ENCODE measurements around the gene C3orf70. TPM values are rescaled to one million over a fixed set of nuclear protein-coding genes. Genes with fewer than 3 reads are reported as not detected.
A peak's percentile ranks its signal among the peaks of the same experiment; 100 is the strongest.

The C3orf70 gene
- total RNA-seq, 5 donors from 2014 or later (not counting 1 experiment from before 2014, with no cell fraction given): not detected

- Histone ChIP-seq H3K4me1 (ENCODE audit: control insufficient read depth in 1 of 2, extremely low read depth in 1 of 2, insufficient read depth in 2 of 2, low read length in 2 of 2) (no peaks in the 10 kb centered on the region), H3K27me3 (replicated peaks in 1 of 2; ENCODE audit: control insufficient read depth in 2 of 2, extremely low read depth in 1 of 2, insufficient read depth in 2 of 2, low read length in 1 of 2) (no peaks in the 10 kb centered on the region), H3K27ac (ENCODE audit: low read length) (no peak overlapping the region), H3K9me3 (no peaks in the 10 kb centered on the region), H3K36me3 (ENCODE audit: control insufficient read depth in 2 of 2, extremely low read depth in 1 of 2, insufficient read depth in 1 of 2, low read length in 1 of 2) (no peaks in the 10 kb centered on the region), H3K4me3 (ENCODE audit: control insufficient read depth in 1 of 2, extremely low read depth in 1 of 2, low read length in 1 of 2) (no peak overlapping the region)
- Mint-ChIP-seq H3K27ac (no peak overlapping the region), H3K4me1 (no peaks in the 10 kb centered on the region), H3K4me3 (no peak overlapping the region), H3K27me3 (peaks cover 0 to 5% of the 10 kb centered on the region in 2 donors), H3K36me3 (peaks cover 6% of the 10 kb centered on the region), H3K9me3 (no peaks in the 10 kb centered on the region)
- ChIA-PET CTCF (no interaction called here), POLR2A (interaction anchor here in 1 of 2 donors (0.6 kb wide), 1 partner anchor 13 kb away, joined by 3 read pairs; no protein-coding TSS in a partner anchor)
- DNase-seq (no peak), ATAC-seq (replicated peaks in 1 of 4) (no peak)
Observed at GRCh38 chr3:185188816-185189215, 36.0 kb upstream of the C3orf70 start.

GRCh38 chr3:185187391-185187790 is 34.5 kb upstream of the C3orf70 start:
- H3K4me1 Mint-ChIP-seq: no peaks in the 10 kb centered on the region
- no CpG with 5 or more reads among the region's 2 CpGs for WGBS (ENCODE audit: insufficient coverage)
- H3K4me3 Mint-ChIP-seq: no peak overlapping the region
- ChIA-PET POLR2A (no interaction called here), CTCF (no interaction called here)
- Histone ChIP-seq H3K27me3 (replicated peaks in 1 of 2; ENCODE audit: control insufficient read depth in 2 of 2, extremely low read depth in 1 of 2, insufficient read depth in 2 of 2, low read length in 1 of 2) (no peaks in the 10 kb centered on the region), H3K4me1 (ENCODE audit: control insufficient read depth in 1 of 2, extremely low read depth in 1 of 2, insufficient read depth in 2 of 2, low read length in 2 of 2) (no peaks in the 10 kb centered on the region), H3K4me3 (ENCODE audit: control insufficient read depth in 1 of 2, extremely low read depth in 1 of 2, low read length in 1 of 2) (no peak overlapping the region), H3K36me3 (ENCODE audit: control insufficient read depth in 2 of 2, extremely low read depth in 1 of 2, insufficient read depth in 1 of 2, low read length in 1 of 2) (no peaks in the 10 kb centered on the region), H3K9me3 (no peaks in the 10 kb centered on the region), H3K27ac (ENCODE audit: low read length) (no peak overlapping the region)
- ATAC-seq (replicated peaks in 1 of 4) (no peak), DNase-seq (no peak)
- peaks cover 0 to 9% of the 10 kb centered on the region in 2 donors for H3K27me3 Mint-ChIP-seq
- no peaks in the 10 kb centered on the region for H3K36me3 Mint-ChIP-seq
- no peak overlapping the region for H3K27ac Mint-ChIP-seq
- H3K9me3 Mint-ChIP-seq: no peaks in the 10 kb centered on the region

GRCh38 chr3:185176750-185177359 is 24.0 kb upstream of the C3orf70 start:
- H3K36me3 ChIP-seq (ENCODE audit: control insufficient read depth in 2 of 2, extremely low read depth in 1 of 2, insufficient read depth in 1 of 2, low read length in 1 of 2): no peaks in the 10 kb centered on the region
- Mint-ChIP-seq H3K4me3 (no peak overlapping the region), H3K4me1 (peaks cover 0 to 3% (median 2%) of the 10 kb centered on the region in 3 donors), H3K9me3 (no peaks in the 10 kb centered on the region), H3K27ac (no peak overlapping the region), H3K36me3 (no peaks in the 10 kb centered on the region), H3K27me3 (peaks cover 6 to 8% of the 10 kb centered on the region in 2 donors)
- H3K4me3 ChIP-seq (ENCODE audit: control insufficient read depth in 1 of 2, extremely low read depth in 1 of 2, low read length in 1 of 2): no peak overlapping the region
- H3K27ac ChIP-seq (ENCODE audit: low read length): no peak overlapping the region
- DNase-seq (peak in 5 of 35 experiments; percentile 9 to 38 (median 17)), ATAC-seq (replicated peaks in 1 of 4) (no peak)
- peaks cover 0 to 11% of the 10 kb centered on the region in 2 experiments for H3K27me3 ChIP-seq (replicated peaks in 1 of 2; ENCODE audit: control insufficient read depth in 2 of 2, extremely low read depth in 1 of 2, insufficient read depth in 2 of 2, low read length in 1 of 2)
- ChIA-PET POLR2A (no interaction called here), CTCF (interaction anchor here (0.5 to 0.9 kb wide), 3 partner anchors 8 to 301 kb away, joined by 3 to 5 read pairs (median 4); no protein-coding TSS in a partner anchor)
- no peaks in the 10 kb centered on the region for H3K4me1 ChIP-seq (ENCODE audit: control insufficient read depth in 1 of 2, extremely low read depth in 1 of 2, insufficient read depth in 2 of 2, low read length in 2 of 2)
- WGBS (ENCODE audit: insufficient coverage): no CpG with 5 or more reads among the region's 10 CpGs
- H3K9me3 ChIP-seq: no peaks in the 10 kb centered on the region

GRCh38 chr3:185175370-185175987 is 22.6 kb upstream of the C3orf70 start:
- ATAC-seq (replicated peaks in 1 of 4): no peak
- no peak overlapping the region for H3K27ac ChIP-seq (ENCODE audit: low read length)
- Mint-ChIP-seq H3K4me1 (peaks cover 0 to 3% (median 2%) of the 10 kb centered on the region in 3 donors), H3K4me3 (no peak overlapping the region), H3K27me3 (peaks cover 7 to 8% of the 10 kb centered on the region in 2 donors), H3K36me3 (no peaks in the 10 kb centered on the region), H3K27ac (no peak overlapping the region), H3K9me3 (no peaks in the 10 kb centered on the region)
- no peak overlapping the region for H3K4me3 ChIP-seq (ENCODE audit: control insufficient read depth in 1 of 2, extremely low read depth in 1 of 2, low read length in 1 of 2)
- no peaks in the 10 kb centered on the region for H3K9me3 ChIP-seq
- H3K4me1 ChIP-seq (ENCODE audit: control insufficient read depth in 1 of 2, extremely low read depth in 1 of 2, insufficient read depth in 2 of 2, low read length in 2 of 2): no peaks in the 10 kb centered on the region
- 92% methylated on average over 4 of the region's 15 CpGs for WGBS (ENCODE audit: insufficient coverage)
- peaks cover 0 to 7% of the 10 kb centered on the region in 2 experiments for H3K27me3 ChIP-seq (replicated peaks in 1 of 2; ENCODE audit: control insufficient read depth in 2 of 2, extremely low read depth in 1 of 2, insufficient read depth in 2 of 2, low read length in 1 of 2)
- no peaks in the 10 kb centered on the region for H3K36me3 ChIP-seq (ENCODE audit: control insufficient read depth in 2 of 2, extremely low read depth in 1 of 2, insufficient read depth in 1 of 2, low read length in 1 of 2)
- ChIA-PET CTCF (interaction anchor here in 1 of 2 donors (0.6 kb wide), 1 partner anchor 301 kb away, joined by 6 read pairs; no protein-coding TSS in a partner anchor), POLR2A (no interaction called here)
- no peak for DNase-seq

GRCh38 chr3:185172086-185173049 is 19.5 kb upstream of the C3orf70 start:
- Mint-ChIP-seq H3K9me3 (no peaks in the 10 kb centered on the region), H3K27ac (no peak overlapping the region), H3K4me3 (no peak overlapping the region), H3K4me1 (peaks cover 0 to 3% (median 2%) of the 10 kb centered on the region in 3 donors), H3K36me3 (no peaks in the 10 kb centered on the region), H3K27me3 (peaks cover 9 to 10% of the 10 kb centered on the region in 2 donors)
- H3K27me3 ChIP-seq (replicated peaks in 1 of 2; ENCODE audit: control insufficient read depth in 2 of 2, extremely low read depth in 1 of 2, insufficient read depth in 2 of 2, low read length in 1 of 2): peaks cover 0 to 7% of the 10 kb centered on the region in 2 experiments
- no peaks in the 10 kb centered on the region for H3K4me1 ChIP-seq (ENCODE audit: control insufficient read depth in 1 of 2, extremely low read depth in 1 of 2, insufficient read depth in 2 of 2, low read length in 2 of 2)
- no peak for DNase-seq
- no peak overlapping the region for H3K4me3 ChIP-seq (ENCODE audit: control insufficient read depth in 1 of 2, extremely low read depth in 1 of 2, low read length in 1 of 2)
- no peaks in the 10 kb centered on the region for H3K36me3 ChIP-seq (ENCODE audit: control insufficient read depth in 2 of 2, extremely low read depth in 1 of 2, insufficient read depth in 1 of 2, low read length in 1 of 2)
- no peak overlapping the region for H3K27ac ChIP-seq (ENCODE audit: low read length)
- ATAC-seq (replicated peaks in 1 of 4): no peak
- no peaks in the 10 kb centered on the region for H3K9me3 ChIP-seq
- WGBS (ENCODE audit: insufficient coverage): 77% methylated on average over 9 of the region's 11 CpGs
- ChIA-PET POLR2A (no interaction called here), CTCF (interaction anchor here in 1 of 2 donors (0.5 kb wide), 1 partner anchor 555 kb away, joined by 6 read pairs; no protein-coding TSS in a partner anchor)
